ENCODE data around the gene NFATC2.
"Not testable (repeated sequence)": the region's sequence is repeated elsewhere in the genome, so short reads cannot be mapped to it uniquely, and the experiment has no call there.

Gene NFATC2

DNA sequence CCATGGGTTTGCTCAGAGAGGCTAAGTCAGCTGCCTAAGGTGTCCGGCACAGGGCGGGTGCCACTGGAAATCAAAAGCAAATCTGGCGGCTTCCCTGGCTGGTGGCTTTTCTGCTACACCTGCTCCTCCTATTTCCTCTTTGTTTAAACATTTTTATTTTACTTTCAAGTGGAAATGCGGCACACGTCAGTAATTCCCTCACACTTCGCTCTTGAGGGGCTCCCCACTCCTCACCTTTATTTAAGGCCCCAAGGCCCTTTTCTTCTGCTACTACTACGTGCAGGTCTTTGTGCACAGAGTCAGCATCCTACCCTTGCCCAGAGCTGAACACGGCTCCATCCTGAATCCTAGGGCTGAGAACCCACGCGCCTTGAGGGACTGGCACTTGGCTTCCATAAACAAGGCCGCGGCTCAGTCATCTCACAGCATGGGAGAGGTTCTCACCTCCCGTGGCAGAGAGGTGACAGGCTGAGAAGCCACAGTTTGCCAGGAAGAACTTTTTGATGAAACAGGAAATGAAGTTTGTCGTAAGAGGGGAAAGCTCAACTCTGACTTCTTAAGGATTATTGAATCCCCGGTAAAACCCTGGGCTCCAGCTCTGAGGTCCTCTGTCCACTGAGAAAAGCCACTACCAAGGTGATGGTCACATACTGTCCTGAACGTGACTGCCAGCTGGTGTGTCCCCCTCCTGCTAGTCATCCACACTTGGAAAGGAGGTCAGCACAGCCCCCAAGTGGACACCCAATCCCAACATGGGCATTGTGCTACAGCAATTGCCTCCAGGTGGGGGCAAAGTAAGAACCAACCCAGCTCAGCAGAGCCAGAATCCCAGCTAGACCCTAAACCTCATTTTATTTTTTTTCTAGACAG, 48.0 kb downstream of the NFATC2 start:
- no peak for DNase-seq (ENCODE audit: low read depth)

- no peak for DNase-seq (ENCODE audit: low read depth)
Observed at GRCh38 chr20:51493346-51493791, 49.1 kb downstream of the NFATC2 start.

GRCh38 chr20:51492167-51493092, 50.1 kb downstream of the NFATC2 start:
- DNase-seq (ENCODE audit: low read depth) = no peak

DNA sequence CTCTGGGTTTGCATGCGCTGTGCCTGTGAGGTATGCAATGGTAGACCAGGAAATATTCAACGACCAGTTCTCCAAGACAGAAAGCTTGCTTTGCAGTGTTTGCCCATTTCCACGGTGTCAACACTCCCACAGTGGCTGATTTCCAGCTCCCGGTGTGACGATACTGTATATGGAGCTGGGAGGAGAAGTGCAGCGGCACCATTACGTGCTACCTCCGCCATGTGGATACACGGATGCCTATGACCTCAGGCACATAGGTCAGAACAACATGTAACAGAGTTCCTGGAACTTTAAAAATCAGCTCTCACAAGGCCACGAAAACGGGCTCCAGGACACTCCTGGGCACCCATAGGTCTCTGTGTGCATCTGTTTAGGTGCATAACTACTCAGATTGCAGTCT, 51.1 kb downstream of the NFATC2 start:
- no peak for DNase-seq (ENCODE audit: low read depth)

DNA sequence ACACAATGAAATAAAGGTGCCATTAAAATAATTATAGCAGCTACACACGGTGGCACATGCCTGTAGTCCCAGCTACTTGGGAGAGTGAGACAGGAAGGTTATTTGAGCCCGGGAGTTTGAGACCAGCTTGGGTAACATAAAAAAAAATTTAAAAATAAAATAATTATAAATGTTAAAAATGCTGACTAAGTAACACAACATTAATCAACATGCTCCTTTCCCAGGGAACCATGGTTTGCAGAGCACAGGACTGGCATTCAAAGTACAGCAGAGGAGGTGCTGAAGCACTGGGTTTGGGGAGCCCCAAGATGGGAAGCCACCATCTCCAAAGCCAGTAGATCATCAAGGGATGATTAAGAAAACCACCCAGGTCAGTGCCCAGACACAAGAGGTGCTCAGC, 51.9 kb downstream of the NFATC2 start:
- DNase-seq (ENCODE audit: low read depth) = no peak

DNA sequence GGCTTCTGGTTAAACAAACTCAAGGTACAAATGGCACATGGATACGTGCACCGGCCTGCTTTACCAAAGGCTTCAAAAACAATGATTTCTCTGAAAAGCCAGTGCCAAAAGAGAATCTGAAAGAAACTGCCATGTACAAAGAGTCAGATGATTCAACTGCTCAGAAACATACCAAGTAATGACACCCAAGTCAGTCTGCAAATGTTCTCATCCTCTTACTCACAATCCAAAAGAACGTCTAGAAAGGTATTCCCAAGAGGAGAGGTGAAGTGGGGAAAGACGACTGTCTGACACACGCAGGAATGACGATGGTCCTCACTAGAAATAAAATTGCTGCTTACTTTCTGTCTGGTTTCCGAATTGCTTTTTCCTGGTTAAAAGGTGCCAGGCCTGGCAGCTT, 52.9 kb downstream of the NFATC2 start:
- DNase-seq (ENCODE audit: low read depth) = no peak

- DNase-seq (ENCODE audit: low read depth) = no peak
Observed at GRCh38 chr20:51488331-51488730, 54.2 kb downstream of the NFATC2 start.

- no peak for DNase-seq (ENCODE audit: low read depth)
Observed at GRCh38 chr20:51487565-51488268, 54.8 kb downstream of the NFATC2 start.

DNA sequence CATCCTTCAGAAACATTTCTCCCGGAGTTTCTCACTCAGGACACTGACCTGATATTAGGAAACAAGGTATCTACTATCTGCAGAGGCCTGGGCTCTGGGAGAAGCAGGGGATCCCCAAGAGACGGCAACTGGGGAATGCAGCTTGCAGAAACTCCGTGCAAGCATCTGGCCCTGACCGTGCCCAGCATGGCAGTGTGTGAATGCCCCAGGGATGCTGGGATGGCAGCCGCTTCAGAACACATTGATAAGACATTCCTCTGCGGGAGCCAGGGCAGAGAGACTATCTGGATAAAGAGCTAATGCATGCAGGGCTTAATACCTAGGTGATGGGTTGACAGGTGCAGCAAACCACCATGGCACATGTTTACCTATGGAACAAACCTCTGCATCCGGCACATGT, 55.4 kb downstream of the NFATC2 start:
- DNase-seq (ENCODE audit: low read depth) = no peak

- no peak for DNase-seq (ENCODE audit: low read depth)
Observed at GRCh38 chr20:51486197-51487005, 56.1 kb downstream of the NFATC2 start.

GRCh38 chr20:51484831-51485230, 57.7 kb downstream of the NFATC2 start:
- no peak for DNase-seq (ENCODE audit: low read depth)

DNA sequence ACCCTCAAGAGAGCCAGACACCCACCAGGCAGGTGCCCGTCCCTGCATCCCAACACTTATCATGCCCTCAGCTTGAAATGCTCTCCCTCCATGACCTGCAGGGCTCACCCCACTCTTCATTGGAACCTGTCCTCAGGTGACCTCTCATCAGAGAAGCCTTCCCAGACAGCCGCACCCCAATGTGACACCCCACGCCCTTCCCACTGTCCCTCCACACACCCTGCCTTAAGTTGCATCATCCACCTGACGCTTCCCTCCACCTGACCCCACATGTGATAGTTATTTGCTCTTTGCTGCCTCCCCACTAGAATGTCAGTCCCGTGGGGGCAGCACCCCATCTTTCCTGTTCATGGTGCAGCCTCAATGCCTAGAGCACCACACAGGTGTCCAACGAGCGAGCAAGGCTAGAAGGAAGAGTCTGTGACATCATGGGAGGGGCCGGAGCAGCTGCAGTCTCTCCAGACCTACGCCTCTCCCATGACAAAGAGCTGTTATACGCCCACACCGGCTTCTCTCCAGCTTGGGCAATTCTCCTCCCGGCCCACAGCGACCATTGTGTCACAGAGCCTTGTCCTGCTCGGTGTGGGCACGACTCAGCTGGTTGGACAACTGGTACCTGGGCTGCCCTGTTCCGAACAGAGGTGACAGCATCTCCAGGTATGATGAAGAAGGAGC, 58.2 kb downstream of the NFATC2 start:
- DNase-seq (ENCODE audit: low read depth) = no peak

- DNase-seq (ENCODE audit: low read depth) = no peak
Observed at GRCh38 chr20:51482836-51483473, 59.6 kb downstream of the NFATC2 start.

GRCh38 chr20:51481341-51481914, 61.1 kb downstream of the NFATC2 start:
- no peak for DNase-seq (ENCODE audit: low read depth)

DNA sequence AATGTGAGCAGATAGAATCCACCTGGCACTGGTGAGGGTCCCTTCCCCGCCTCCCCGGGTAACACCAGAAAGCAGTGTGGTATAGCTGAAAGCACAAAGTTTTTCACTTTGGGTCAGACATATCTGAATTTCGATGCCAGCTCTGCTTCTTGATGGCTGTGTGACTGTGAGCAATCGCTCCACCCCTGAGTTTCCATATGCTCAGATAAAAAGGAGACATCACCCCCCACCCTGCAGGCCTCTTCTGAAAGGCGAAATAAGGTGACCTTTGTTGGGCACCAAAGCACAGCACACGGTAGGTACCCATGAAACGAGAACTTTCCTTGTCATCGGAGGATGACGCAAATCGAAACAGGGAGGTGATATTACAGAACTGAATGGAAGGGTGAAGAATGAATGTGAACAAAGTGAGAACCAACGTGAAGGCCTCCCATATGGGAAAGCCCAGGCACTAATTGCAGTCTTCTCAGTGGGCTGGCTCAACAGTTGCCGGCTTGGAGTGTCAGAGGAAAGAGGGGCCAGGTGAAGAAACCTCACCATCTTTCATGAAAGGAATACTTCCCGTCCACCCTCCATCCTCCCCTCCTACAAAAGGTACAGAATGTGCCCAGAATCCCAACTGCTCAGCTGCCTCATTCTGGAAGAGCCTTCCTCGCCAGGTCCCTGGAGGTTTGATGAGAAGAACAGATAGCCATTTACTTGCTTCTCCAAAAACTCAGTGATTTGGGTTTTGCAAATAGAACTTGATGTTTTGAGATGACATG, 61.8 kb downstream of the NFATC2 start:
- DNase-seq (ENCODE audit: low read depth) = no peak

DNA sequence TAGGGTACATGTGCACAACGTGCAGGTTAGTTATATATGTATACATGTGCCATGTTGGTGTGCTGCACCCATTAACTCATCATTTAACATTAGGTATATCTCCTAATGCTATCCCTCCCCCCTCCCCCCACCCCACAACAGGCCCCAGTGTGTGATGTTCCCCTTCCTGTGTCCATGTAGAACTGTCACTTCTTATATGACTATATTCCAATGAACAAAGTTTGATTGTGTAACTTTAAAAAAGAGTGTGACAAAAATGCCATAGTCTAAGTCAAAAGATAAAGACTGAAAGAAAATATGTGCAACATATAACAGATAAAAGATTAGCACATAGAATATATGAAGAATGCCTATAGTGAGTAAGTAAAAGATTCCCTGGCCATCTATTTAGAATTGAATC, 66.4 kb downstream of the NFATC2 start:
- not testable (repeated sequence) for DNase-seq (ENCODE audit: low read depth)

DNA sequence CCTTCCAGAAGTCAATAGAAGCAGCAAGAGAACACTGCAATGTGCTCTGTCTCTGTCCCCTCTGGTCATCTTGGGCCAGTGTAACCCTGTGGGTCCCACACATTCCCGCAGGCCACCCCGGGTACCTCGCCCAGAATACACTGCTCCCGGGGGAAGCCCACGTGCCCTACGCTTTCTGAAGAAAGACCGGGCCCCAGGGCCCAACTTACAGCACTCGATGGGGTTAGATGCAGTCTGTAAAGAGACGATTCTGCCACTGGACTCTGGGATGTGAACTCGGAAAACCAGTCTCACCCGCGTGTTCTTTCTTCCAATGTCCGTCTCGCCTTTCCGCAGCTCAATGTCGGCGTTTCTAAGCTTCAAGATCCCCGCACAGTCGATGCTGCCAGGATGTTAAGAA, 68.7 kb downstream of the NFATC2 start:
- DNase-seq (ENCODE audit: low read depth) = no peak

GRCh38 chr20:51473256-51473655, 69.3 kb downstream of the NFATC2 start:
- no peak for DNase-seq (ENCODE audit: low read depth)

GRCh38 chr20:51470907-51471411, 71.6 kb downstream of the NFATC2 start:
- no peak for DNase-seq (ENCODE audit: low read depth)
